Neural cell (in vitro differentiated cells): ENCODE measurements around the gene MOB2.

Source experiments
- EP300 ChIP-seq: fragments of 450-650 bp; conservative IDR thresholded peaks from 2 replicates; pipeline ENCODE4 v1.6.1; 2014; ENCODE audit warnings: antibody characterized with exemption, mild to moderate bottlenecking, moderate library complexity; ENCODE audit not compliant: poor library complexity, severe bottlenecking
- EZH2 ChIP-seq: fragments of 200-600, 300-800 bp; shearing (Covaris generic), sonication (generic); IDR thresholded peaks from 2 replicates; pipeline ENCODE4 v1.6.1; 2014; ENCODE audit warnings: antibody characterized with exemption, low read length, borderline replicate concordance, mild to moderate bottlenecking; ENCODE audit not compliant: insufficient read depth, poor library complexity, severe bottlenecking
- POLR2AphosphoS5 ChIP-seq: IDR thresholded peaks from 2 replicates; pipeline ENCODE4 v1.6.1; 2012
- RAD21 ChIP-seq: fragments of 450-650 bp; conservative IDR thresholded peaks from 2 replicates; pipeline ENCODE4 v1.6.1; 2014; ENCODE audit warnings: antibody characterized with exemption, mild to moderate bottlenecking, moderate library complexity
- TAF1 ChIP-seq: IDR thresholded peaks from 2 replicates; pipeline ENCODE4 v1.6.1; 2012; ENCODE audit warnings: low read depth
- TF ChIP-seq, protein P1 (sequence below): fragments of 450-650 bp; IDR thresholded peaks from 2 replicates; pipeline ENCODE4 v1.5.1; 2014; ENCODE audit warnings: antibody characterized with exemption, mild to moderate bottlenecking, moderate library complexity; ENCODE audit not compliant: poor library complexity, severe bottlenecking

DNA sequence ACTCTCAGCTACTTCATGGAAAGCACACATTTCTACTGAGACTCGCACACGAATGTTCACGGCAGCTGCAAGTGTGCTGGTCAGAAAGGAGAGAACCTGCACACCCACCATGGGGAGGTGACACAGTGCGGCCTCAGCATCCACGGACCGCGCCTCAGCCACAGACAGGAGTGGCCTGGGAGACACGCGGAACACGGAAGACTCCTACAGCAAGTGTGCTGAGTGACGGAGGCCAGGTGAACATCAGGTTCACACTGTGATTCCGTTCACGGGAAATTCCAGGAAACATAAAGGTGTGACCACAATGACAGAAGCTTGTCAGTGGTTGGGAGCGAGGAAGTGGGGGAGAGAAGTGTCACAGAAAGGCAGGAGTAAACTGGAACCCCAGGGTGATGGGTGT is 13.3 kb upstream of the MOB2 start:
- TF ChIP-seq, protein P1, sequence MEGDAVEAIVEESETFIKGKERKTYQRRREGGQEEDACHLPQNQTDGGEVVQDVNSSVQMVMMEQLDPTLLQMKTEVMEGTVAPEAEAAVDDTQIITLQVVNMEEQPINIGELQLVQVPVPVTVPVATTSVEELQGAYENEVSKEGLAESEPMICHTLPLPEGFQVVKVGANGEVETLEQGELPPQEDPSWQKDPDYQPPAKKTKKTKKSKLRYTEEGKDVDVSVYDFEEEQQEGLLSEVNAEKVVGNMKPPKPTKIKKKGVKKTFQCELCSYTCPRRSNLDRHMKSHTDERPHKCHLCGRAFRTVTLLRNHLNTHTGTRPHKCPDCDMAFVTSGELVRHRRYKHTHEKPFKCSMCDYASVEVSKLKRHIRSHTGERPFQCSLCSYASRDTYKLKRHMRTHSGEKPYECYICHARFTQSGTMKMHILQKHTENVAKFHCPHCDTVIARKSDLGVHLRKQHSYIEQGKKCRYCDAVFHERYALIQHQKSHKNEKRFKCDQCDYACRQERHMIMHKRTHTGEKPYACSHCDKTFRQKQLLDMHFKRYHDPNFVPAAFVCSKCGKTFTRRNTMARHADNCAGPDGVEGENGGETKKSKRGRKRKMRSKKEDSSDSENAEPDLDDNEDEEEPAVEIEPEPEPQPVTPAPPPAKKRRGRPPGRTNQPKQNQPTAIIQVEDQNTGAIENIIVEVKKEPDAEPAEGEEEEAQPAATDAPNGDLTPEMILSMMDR, result no peak
- TF ChIP-seq EZH2 (no peak), POLR2AphosphoS5 (no peak), RAD21 (no peak), TAF1 (no peak), EP300 (no peak)
